ENCODE data around the gene S1PR4.
"Not testable (repeated sequence)": the region's sequence is repeated elsewhere in the genome, so short reads cannot be mapped to it uniquely, and the experiment has no call there.

Gene S1PR4

GRCh38 chr19:3220576-3220975 lies 42.0 kb downstream of the S1PR4 start:
- DNase-seq (ENCODE audit: low spot score): no peak

DNA sequence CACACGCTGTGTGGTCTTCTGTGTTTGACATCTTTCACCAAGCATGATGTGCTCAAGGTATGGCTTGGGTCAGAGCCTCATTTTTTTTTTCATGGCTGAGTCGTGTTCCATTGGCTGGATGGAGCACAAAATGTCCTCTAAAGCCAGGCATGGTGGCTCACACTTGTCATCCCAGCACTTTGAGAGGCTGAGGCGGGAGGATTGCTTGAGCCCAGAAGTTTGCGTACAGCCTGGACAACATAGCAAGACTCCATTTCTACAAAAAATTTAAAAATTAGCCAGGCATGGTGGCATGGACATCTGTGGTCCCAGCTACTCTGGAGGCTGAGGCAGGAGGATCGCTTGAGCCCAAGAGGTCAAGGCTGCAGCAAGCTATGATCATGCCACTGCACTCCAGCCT lies 43.0 kb downstream of the S1PR4 start:
- not testable (repeated sequence) for DNase-seq (ENCODE audit: low spot score)

- DNase-seq (ENCODE audit: low spot score): no peak
These were observed 44.1 kb downstream of the S1PR4 start for GRCh38 chr19:3222709-3223108.

DNA sequence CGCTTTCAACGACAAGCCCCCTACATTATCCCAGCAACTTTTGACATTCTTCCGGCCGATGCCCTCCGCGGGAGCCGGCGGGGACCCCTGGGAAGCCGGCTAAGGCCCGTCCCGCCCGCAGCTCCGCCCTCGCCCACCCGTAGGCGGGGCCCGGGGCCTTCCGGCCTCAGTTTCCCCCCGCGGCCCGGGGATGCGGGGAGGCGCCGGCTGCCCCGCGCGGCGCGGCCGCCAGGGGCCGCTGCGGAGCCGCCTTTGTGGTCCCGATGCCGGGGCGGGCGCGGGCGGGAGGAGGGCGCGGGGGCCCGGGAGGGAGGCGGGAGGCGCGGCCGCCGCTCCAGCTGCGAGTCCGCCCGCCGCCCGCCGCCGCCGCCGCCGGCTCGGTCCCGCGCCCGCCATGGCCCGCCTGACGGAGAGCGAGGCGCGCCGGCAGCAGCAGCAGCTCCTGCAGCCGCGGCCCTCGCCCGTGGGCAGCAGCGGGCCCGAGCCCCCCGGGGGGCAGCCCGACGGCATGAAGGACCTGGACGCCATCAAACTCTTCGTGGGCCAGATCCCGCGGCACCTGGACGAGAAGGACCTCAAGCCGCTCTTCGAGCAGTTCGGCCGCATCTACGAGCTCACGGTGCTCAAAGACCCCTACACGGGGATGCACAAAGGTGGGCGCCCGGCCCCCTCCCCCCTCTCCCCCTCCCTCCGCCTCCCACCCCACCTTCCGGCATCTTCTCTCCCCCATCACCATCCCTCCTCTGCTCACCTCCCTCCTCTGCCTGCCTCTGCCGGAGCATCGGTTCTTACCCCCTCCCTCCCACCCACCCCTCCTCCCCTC lies 46.0 kb downstream of the S1PR4 start, which contains the start of gene CELF5:
CELF5 (plus strand) TSS at position 316 of the 823 bp plus-strand sequence; CDS start at position 395, 79 bp downstream.
- DNase-seq (ENCODE audit: low spot score): peak; percentile 65

DNA sequence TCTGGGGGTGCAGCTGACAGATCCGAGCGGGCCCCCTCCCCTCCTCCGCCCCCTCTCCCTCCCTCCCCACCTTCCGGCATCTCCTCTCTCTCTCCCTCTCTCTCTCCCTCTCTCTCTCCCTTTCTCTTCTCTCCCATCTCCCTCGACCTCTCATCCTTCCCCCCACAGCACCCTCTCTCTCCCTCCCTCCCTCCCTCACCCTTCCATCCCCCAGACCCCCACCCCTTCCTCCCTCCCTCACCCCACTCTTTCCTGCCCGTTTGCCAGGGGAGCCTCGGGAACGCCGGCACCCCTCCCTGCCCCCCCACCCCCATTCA lies 46.6 kb downstream of the S1PR4 start:
- no peak for DNase-seq (ENCODE audit: low spot score)

DNA sequence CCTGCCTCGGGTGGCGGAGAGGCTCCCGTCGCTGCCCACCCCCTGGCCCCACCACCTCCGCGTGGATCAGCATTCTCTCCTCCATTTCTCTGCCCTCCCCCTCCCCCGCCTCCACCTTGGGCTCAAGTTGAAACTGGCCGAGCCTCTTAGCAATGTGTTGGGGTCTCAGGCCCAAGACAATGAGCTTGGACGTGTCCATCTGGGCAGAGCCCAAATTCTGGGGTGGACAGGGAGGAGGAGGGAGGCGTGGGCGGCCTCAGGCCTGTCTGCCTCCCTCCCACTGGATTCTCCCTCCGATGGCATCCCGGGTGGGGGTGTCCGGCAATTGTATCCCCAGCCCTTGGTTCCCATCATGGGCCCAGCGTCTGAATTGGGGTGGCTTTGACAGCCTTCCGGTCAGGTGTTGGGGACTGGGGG lies 47.1 kb downstream of the S1PR4 start:
- DNase-seq (ENCODE audit: low spot score): no peak

DNA sequence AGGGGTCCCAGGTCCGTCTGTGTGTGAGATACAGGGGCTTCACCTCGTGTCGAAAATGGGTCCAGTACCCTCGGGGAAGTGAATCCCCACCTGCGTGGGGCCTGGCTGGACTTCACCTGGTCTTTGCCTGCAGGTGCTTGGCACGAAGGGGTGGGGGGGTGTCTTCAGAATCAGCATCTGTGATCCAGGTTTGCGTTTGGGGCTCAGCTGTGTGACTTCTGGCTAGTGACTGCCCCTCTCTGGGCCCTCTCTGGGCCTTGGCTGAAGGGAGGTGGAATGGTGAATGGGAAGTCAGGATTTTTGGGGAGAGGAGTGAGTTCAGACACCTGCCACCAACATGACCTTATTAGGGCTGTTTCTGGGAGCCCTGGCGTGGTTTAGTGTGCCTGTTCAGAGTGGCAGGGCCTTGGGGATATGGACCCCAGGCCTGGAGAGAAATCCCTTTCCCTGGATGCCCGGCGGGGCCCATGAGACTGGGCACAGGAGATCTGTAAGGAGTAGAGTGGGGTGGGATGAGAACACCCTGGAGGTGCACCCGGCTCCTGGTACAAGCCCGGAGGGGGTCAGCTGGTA lies 48.6 kb downstream of the S1PR4 start:
- no peak for DNase-seq (ENCODE audit: low spot score)

GRCh38 chr19:3229346-3229743 lies 50.8 kb downstream of the S1PR4 start:
- DNase-seq (ENCODE audit: low spot score): no peak
